ENCODE results near the gene NCF4.

DNA sequence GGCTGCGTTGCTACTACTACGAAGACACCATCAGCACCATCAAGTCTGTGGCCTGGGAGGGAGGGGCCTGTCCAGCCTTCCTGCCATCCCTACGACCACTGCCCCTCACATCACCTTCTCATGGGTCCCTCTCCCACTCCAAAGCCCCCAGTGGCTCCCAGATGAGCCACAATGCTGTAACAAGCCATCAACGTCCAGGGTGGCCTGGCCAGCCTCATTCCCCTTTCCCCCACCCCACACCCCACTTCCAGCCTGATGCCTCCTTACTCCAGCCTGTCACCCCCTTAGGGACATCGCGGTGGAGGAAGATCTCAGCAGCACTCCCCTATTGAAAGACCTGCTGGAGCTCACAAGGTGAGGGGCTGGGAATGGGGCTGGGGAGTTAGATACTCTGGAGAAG is 14.9 kb downstream of the NCF4 start:
- TF ChIP-seq TCF7L2 (IDR thresholded peaks at IDR 0.05; ENCODE audit: borderline replicate concordance, low read depth, low read length) (no peak), ZNF202 (tag by site-specific recombination; IDR thresholded peaks at IDR 0.05; ENCODE audit: borderline replicate concordance) (no peak), ZNF791 (tag by site-specific recombination; IDR thresholded peaks at IDR 0.05) (no peak), ZNF747 (tag by site-specific recombination; IDR thresholded peaks at IDR 0.05) (no peak), ZFHX2 (tag by site-specific recombination; conservative IDR thresholded peaks at IDR 0.05) (no peak), ZNF571 (tag by site-specific recombination; IDR thresholded peaks at IDR 0.05) (no peak), ZNF777 (tag by site-specific recombination; IDR thresholded peaks at IDR 0.05; ENCODE audit: borderline replicate concordance) (no peak)
- TF ChIP-seq, protein P1, sequence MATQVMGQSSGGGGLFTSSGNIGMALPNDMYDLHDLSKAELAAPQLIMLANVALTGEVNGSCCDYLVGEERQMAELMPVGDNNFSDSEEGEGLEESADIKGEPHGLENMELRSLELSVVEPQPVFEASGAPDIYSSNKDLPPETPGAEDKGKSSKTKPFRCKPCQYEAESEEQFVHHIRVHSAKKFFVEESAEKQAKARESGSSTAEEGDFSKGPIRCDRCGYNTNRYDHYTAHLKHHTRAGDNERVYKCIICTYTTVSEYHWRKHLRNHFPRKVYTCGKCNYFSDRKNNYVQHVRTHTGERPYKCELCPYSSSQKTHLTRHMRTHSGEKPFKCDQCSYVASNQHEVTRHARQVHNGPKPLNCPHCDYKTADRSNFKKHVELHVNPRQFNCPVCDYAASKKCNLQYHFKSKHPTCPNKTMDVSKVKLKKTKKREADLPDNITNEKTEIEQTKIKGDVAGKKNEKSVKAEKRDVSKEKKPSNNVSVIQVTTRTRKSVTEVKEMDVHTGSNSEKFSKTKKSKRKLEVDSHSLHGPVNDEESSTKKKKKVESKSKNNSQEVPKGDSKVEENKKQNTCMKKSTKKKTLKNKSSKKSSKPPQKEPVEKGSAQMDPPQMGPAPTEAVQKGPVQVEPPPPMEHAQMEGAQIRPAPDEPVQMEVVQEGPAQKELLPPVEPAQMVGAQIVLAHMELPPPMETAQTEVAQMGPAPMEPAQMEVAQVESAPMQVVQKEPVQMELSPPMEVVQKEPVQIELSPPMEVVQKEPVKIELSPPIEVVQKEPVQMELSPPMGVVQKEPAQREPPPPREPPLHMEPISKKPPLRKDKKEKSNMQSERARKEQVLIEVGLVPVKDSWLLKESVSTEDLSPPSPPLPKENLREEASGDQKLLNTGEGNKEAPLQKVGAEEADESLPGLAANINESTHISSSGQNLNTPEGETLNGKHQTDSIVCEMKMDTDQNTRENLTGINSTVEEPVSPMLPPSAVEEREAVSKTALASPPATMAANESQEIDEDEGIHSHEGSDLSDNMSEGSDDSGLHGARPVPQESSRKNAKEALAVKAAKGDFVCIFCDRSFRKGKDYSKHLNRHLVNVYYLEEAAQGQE (tag by site-specific recombination; IDR thresholded peaks at IDR 0.05), result no peak
- TF ChIP-seq, protein P2, sequence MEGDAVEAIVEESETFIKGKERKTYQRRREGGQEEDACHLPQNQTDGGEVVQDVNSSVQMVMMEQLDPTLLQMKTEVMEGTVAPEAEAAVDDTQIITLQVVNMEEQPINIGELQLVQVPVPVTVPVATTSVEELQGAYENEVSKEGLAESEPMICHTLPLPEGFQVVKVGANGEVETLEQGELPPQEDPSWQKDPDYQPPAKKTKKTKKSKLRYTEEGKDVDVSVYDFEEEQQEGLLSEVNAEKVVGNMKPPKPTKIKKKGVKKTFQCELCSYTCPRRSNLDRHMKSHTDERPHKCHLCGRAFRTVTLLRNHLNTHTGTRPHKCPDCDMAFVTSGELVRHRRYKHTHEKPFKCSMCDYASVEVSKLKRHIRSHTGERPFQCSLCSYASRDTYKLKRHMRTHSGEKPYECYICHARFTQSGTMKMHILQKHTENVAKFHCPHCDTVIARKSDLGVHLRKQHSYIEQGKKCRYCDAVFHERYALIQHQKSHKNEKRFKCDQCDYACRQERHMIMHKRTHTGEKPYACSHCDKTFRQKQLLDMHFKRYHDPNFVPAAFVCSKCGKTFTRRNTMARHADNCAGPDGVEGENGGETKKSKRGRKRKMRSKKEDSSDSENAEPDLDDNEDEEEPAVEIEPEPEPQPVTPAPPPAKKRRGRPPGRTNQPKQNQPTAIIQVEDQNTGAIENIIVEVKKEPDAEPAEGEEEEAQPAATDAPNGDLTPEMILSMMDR (tag by site-specific recombination; IDR thresholded peaks at IDR 0.05), result no peak
- TF ChIP-seq, protein P3, sequence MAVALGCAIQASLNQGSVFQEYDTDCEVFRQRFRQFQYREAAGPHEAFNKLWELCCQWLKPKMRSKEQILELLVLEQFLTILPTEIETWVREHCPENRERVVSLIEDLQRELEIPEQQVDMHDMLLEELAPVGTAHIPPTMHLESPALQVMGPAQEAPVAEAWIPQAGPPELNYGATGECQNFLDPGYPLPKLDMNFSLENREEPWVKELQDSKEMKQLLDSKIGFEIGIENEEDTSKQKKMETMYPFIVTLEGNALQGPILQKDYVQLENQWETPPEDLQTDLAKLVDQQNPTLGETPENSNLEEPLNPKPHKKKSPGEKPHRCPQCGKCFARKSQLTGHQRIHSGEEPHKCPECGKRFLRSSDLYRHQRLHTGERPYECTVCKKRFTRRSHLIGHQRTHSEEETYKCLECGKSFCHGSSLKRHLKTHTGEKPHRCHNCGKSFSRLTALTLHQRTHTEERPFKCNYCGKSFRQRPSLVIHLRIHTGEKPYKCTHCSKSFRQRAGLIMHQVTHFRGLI (tag by site-specific recombination; IDR thresholded peaks at IDR 0.05), result no peak

Measured in HEK293 (cell line).